ENCODE measurements around the gene NPTN.

NPTN gene

GRCh38 chr15:73600413-73601335 lies 32.5 kb downstream of the NPTN start:
- TF ChIP-seq GATA2 (IDR thresholded peaks at IDR 0.05; ENCODE audit: low read depth, low read length) (no peak), GATA3 (IDR thresholded peaks at IDR 0.05; ENCODE audit: low read depth, low read length) (no peak)

- no peak for TF ChIP-seq GATA2 (IDR thresholded peaks at IDR 0.05; ENCODE audit: low read depth, low read length)
- no peak for TF ChIP-seq GATA3 (IDR thresholded peaks at IDR 0.05; ENCODE audit: low read depth, low read length)
Measured at GRCh38 chr15:73599934-73600333, 33.3 kb downstream of the NPTN start.

GRCh38 chr15:73598530-73599160 lies 34.5 kb downstream of the NPTN start:
- no peak for TF ChIP-seq GATA3 (IDR thresholded peaks at IDR 0.05; ENCODE audit: low read depth, low read length)
- TF ChIP-seq GATA2 (IDR thresholded peaks at IDR 0.05; ENCODE audit: low read depth, low read length), result no peak

GRCh38 chr15:73597036-73597638 lies 36.1 kb downstream of the NPTN start:
- no peak for TF ChIP-seq GATA2 (IDR thresholded peaks at IDR 0.05; ENCODE audit: low read depth, low read length)
- no peak for TF ChIP-seq GATA3 (IDR thresholded peaks at IDR 0.05; ENCODE audit: low read depth, low read length)

- TF ChIP-seq GATA2 (IDR thresholded peaks at IDR 0.05; ENCODE audit: low read depth, low read length) (no peak), GATA3 (IDR thresholded peaks at IDR 0.05; ENCODE audit: low read depth, low read length) (no peak)
Measured at GRCh38 chr15:73596174-73596573, 37.0 kb downstream of the NPTN start.

- TF ChIP-seq GATA2 (IDR thresholded peaks at IDR 0.05; ENCODE audit: low read depth, low read length), result no peak
- no peak for TF ChIP-seq GATA3 (IDR thresholded peaks at IDR 0.05; ENCODE audit: low read depth, low read length)
Measured at GRCh38 chr15:73594109-73594508, 39.1 kb downstream of the NPTN start.

- TF ChIP-seq GATA2 (IDR thresholded peaks at IDR 0.05; ENCODE audit: low read depth, low read length) (peak; percentile 89), GATA3 (IDR thresholded peaks at IDR 0.05; ENCODE audit: low read depth, low read length) (peak; percentile 88)
Measured at GRCh38 chr15:73593304-73594074, 39.7 kb downstream of the NPTN start.

GRCh38 chr15:73590263-73590662 lies 42.9 kb downstream of the NPTN start:
- TF ChIP-seq GATA2 (IDR thresholded peaks at IDR 0.05; ENCODE audit: low read depth, low read length) (no peak), GATA3 (IDR thresholded peaks at IDR 0.05; ENCODE audit: low read depth, low read length) (no peak)

GRCh38 chr15:73589766-73590165 lies 43.4 kb downstream of the NPTN start:
- TF ChIP-seq GATA3 (IDR thresholded peaks at IDR 0.05; ENCODE audit: low read depth, low read length), result no peak

GRCh38 chr15:73585871-73586654 lies 47.1 kb downstream of the NPTN start:
- TF ChIP-seq GATA2 (IDR thresholded peaks at IDR 0.05; ENCODE audit: low read depth, low read length) (no peak), GATA3 (IDR thresholded peaks at IDR 0.05; ENCODE audit: low read depth, low read length) (no peak)

- TF ChIP-seq GATA2 (IDR thresholded peaks at IDR 0.05; ENCODE audit: low read depth, low read length), result no peak
- no peak for TF ChIP-seq GATA3 (IDR thresholded peaks at IDR 0.05; ENCODE audit: low read depth, low read length)
Measured at GRCh38 chr15:73584699-73585420, 48.3 kb downstream of the NPTN start.

GRCh38 chr15:73583544-73583943 lies 49.6 kb downstream of the NPTN start:
- TF ChIP-seq GATA2 (IDR thresholded peaks at IDR 0.05; ENCODE audit: low read depth, low read length), result no peak
- TF ChIP-seq GATA3 (IDR thresholded peaks at IDR 0.05; ENCODE audit: low read depth, low read length), result no peak
